Measurements from ENCODE around the gene DPP9. TPM values are rescaled to one million over a fixed set of nuclear protein-coding genes. Genes with fewer than 3 reads are reported as not detected.
A peak's percentile ranks its signal among the peaks of the same experiment; 100 is the strongest.

DPP9 gene
- total RNA-seq, 1 donor from 2014 or later = 37.1 TPM

GRCh38 chr19:4722671-4723594 is 709 bp downstream of the DPP9 start:
- H3K27me3 Mint-ChIP-seq (ENCODE audit: low read depth) = peaks cover 1% of the 10 kb centered on the region
- H3K36me3 Mint-ChIP-seq = peaks cover 9% of the 10 kb centered on the region
- H3K4me3 Mint-ChIP-seq = peak overlapping the region; percentile 93
- no peak for TF ChIP-seq CTCF (IDR thresholded peaks at IDR 0.05; ENCODE audit: unreplicated experiment)
- no peak for DNase-seq (ENCODE audit: low spot score in 2 of 2, unreplicated experiment in 2 of 2)
- peak overlapping the region; percentile 96 for H3K27ac Mint-ChIP-seq
- H3K9me3 Mint-ChIP-seq = no peaks in the 10 kb centered on the region
- peaks cover 16% of the 10 kb centered on the region for H3K4me1 Mint-ChIP-seq

DNA sequence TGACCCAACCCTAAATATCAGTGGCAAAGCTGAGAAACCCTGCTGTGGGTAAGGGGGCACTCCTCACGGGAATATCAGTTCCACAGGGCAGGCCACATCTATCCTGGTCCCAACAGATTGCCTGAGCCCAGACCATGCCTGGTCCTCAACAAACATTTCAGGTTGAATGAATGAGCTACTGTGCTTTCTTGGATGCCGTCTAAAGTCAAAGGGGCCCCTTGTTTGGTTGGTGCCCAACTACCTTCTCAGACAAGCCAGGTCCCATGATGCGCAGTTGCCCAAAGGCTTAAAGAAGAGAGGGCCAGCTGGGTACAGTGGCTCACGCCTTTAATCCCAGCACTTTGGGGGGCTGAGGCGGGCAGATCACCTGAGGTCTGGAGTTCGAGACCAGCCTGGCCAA is 2.4 kb downstream of the DPP9 start:
- Mint-ChIP-seq H3K9me3 (no peaks in the 10 kb centered on the region), H3K4me1 (peaks cover 16% of the 10 kb centered on the region), H3K27me3 (ENCODE audit: low read depth) (peaks cover 1% of the 10 kb centered on the region), H3K27ac (no peak overlapping the region), H3K4me3 (peak overlapping the region; percentile 93), H3K36me3 (peaks cover 13% of the 10 kb centered on the region)
- no peak for DNase-seq (ENCODE audit: low spot score in 2 of 2, unreplicated experiment in 2 of 2)
- no peak for TF ChIP-seq CTCF (IDR thresholded peaks at IDR 0.05; ENCODE audit: unreplicated experiment)

GRCh38 chr19:4720037-4720700 is 3.5 kb downstream of the DPP9 start:
- H3K36me3 Mint-ChIP-seq = peaks cover 16% of the 10 kb centered on the region
- H3K9me3 Mint-ChIP-seq = no peaks in the 10 kb centered on the region
- DNase-seq (ENCODE audit: low spot score in 2 of 2, unreplicated experiment in 2 of 2) = no peak
- no peak overlapping the region for H3K27ac Mint-ChIP-seq
- H3K27me3 Mint-ChIP-seq (ENCODE audit: low read depth) = peaks cover 1% of the 10 kb centered on the region
- H3K4me1 Mint-ChIP-seq = peaks cover 16% of the 10 kb centered on the region
- no peak overlapping the region for H3K4me3 Mint-ChIP-seq
- no peak for TF ChIP-seq CTCF (IDR thresholded peaks at IDR 0.05; ENCODE audit: unreplicated experiment)

GRCh38 chr19:4719499-4719866 is 4.2 kb downstream of the DPP9 start:
- no peak for DNase-seq (ENCODE audit: low spot score in 2 of 2, unreplicated experiment in 2 of 2)

More at GRCh38 chr19:4719499-4719866, 4.2 kb downstream of the DPP9 start:
- Mint-ChIP-seq H3K27ac (no peak overlapping the region), H3K36me3 (peaks cover 20% of the 10 kb centered on the region), H3K9me3 (no peaks in the 10 kb centered on the region), H3K27me3 (ENCODE audit: low read depth) (peaks cover 1% of the 10 kb centered on the region), H3K4me3 (no peak overlapping the region), H3K4me1 (peaks cover 16% of the 10 kb centered on the region)
- TF ChIP-seq CTCF (IDR thresholded peaks at IDR 0.05; ENCODE audit: unreplicated experiment) = no peak
